Loucy (cell line): ENCODE data around the gene ADCY5.

Experiments used
- H2AFZ ChIP-seq: fragments of 200-600 bp; sonication (generic); 2 replicates; pipeline ENCODE4 v1.6.0; 2016; ENCODE audit warnings: antibody characterized with exemption, mild to moderate bottlenecking, low read length, moderate library complexity
- H3F3A ChIP-seq: fragments of 200-600 bp; 2 replicates; pipeline ENCODE4 v1.6.0; 2016; ENCODE audit warnings: antibody characterized with exemption, low read depth, mild to moderate bottlenecking
- H3K27me3 ChIP-seq: fragments of 200-600 bp; sonication (generic); 2 replicates; pipeline ENCODE4 v1.6.1; 2014; ENCODE audit warnings: low read length, mild to moderate bottlenecking; ENCODE audit not compliant: insufficient read depth, poor library complexity, severe bottlenecking
- H3K36me3 ChIP-seq: fragments of 200-600 bp; sonication (generic); 2 replicates; pipeline ENCODE4 v1.6.1; 2016; ENCODE audit warnings: low read length; ENCODE audit not compliant: insufficient read depth
- H3K4me1 ChIP-seq: fragments of 200-600 bp; sonication (generic); 2 replicates; pipeline ENCODE4 v1.5.1; 2014; ENCODE audit warnings: low read length, mild to moderate bottlenecking; ENCODE audit not compliant: insufficient read depth, poor library complexity, severe bottlenecking
- H3K4me2 ChIP-seq: fragments of 200-600 bp; sonication (generic); 2 replicates; pipeline ENCODE4 v1.6.0; 2014; ENCODE audit warnings: antibody characterized with exemption, low read length, low read depth, mild to moderate bottlenecking; ENCODE audit not compliant: poor library complexity, severe bottlenecking
- H3K4me3 ChIP-seq: fragments of 200-600 bp; sonication (generic); 2 replicates; pipeline ENCODE4 v1.5.1; 2014; ENCODE audit warnings: low read length, mild to moderate bottlenecking, mixed read lengths; ENCODE audit not compliant: poor library complexity, severe bottlenecking
- H3K79me2 ChIP-seq: fragments of 200-600 bp; sonication (generic); 2 replicates; pipeline ENCODE4 v1.6.1; 2014; ENCODE audit warnings: low read length; ENCODE audit not compliant: insufficient read depth
- H3K9ac ChIP-seq: fragments of 200-600 bp; sonication (generic); 2 replicates; pipeline ENCODE4 v1.6.0; 2014; ENCODE audit warnings: mild to moderate bottlenecking, low read depth, low read length, moderate library complexity; ENCODE audit not compliant: poor library complexity, severe bottlenecking
- H3K9me2 ChIP-seq: fragments of 200-600 bp; sonication (generic); replicated peaks from 2 replicates; pipeline ENCODE4 v1.6.1; 2016; ENCODE audit warnings: low read depth, low read length, mixed read lengths
- H3K9me3 ChIP-seq: fragments of 200-600 bp; sonication (generic); 2 replicates; pipeline ENCODE4 v1.6.1; 2014; ENCODE audit warnings: mild to moderate bottlenecking, antibody characterized with exemption, low read length, low read depth; ENCODE audit not compliant: insufficient read depth
- H4K20me1 ChIP-seq: fragments of 200-600 bp; sonication (generic); 2 replicates; pipeline ENCODE4 v1.6.0; 2014; ENCODE audit warnings: antibody characterized with exemption, low read length, mild to moderate bottlenecking; ENCODE audit not compliant: insufficient read depth, poor library complexity, severe bottlenecking
- CTCF ChIP-seq: fragments of 200-600 bp; sonication (generic); conservative IDR thresholded peaks from 2 replicates; pipeline ENCODE4 v1.5.1; 2014; ENCODE audit warnings: mild to moderate bottlenecking, antibody characterized with exemption, low read length
- EZH2phosphoT487 ChIP-seq: fragments of 200-600 bp; IDR thresholded peaks from 2 replicates; pipeline ENCODE4 v1.6.1; 2018; ENCODE audit warnings: antibody characterized with exemption, mild to moderate bottlenecking, moderate library complexity, borderline replicate concordance

Gene ADCY5

GRCh38 chr3:123342631-123343080 lies 106.2 kb downstream of the ADCY5 start:
- Histone ChIP-seq H3K4me1 (peaks cover 30% of the 10 kb centered on the region), H3K4me3 (no peak overlapping the region), H3K79me2 (no peaks in the 10 kb centered on the region), H2AFZ (no peak overlapping the region), H3K9me2 (no peaks in the 10 kb centered on the region), H3K9ac (no peak overlapping the region), H3K4me2 (no peak overlapping the region), H3K36me3 (no peaks in the 10 kb centered on the region), H3K27me3 (no peaks in the 10 kb centered on the region), H3F3A (no peaks in the 10 kb centered on the region), H3K9me3 (no peaks in the 10 kb centered on the region), H4K20me1 (no peaks in the 10 kb centered on the region)
- TF ChIP-seq EZH2phosphoT487 (no peak), CTCF (no peak)

GRCh38 chr3:123341871-123342630 lies 106.8 kb downstream of the ADCY5 start:
- H3K4me3 ChIP-seq: no peak overlapping the region
- no peak overlapping the region for H2AFZ ChIP-seq
- H3K4me2 ChIP-seq: no peak overlapping the region
- H3K27me3 ChIP-seq: no peaks in the 10 kb centered on the region
- no peak for TF ChIP-seq CTCF
- TF ChIP-seq EZH2phosphoT487: no peak
- H4K20me1 ChIP-seq: no peaks in the 10 kb centered on the region
- H3K4me1 ChIP-seq: peaks cover 31% of the 10 kb centered on the region
- no peaks in the 10 kb centered on the region for H3K36me3 ChIP-seq
- no peaks in the 10 kb centered on the region for H3F3A ChIP-seq
- no peak overlapping the region for H3K9ac ChIP-seq
- H3K79me2 ChIP-seq: no peaks in the 10 kb centered on the region
- no peaks in the 10 kb centered on the region for H3K9me2 ChIP-seq
- H3K9me3 ChIP-seq: no peaks in the 10 kb centered on the region

GRCh38 chr3:123340336-123340735 lies 108.6 kb downstream of the ADCY5 start:
- Histone ChIP-seq H2AFZ (no peak overlapping the region), H3F3A (no peaks in the 10 kb centered on the region), H3K9me2 (no peaks in the 10 kb centered on the region), H3K4me1 (peaks cover 48% of the 10 kb centered on the region), H3K9ac (no peak overlapping the region), H3K36me3 (no peaks in the 10 kb centered on the region), H3K4me2 (no peak overlapping the region), H4K20me1 (no peaks in the 10 kb centered on the region), H3K4me3 (no peak overlapping the region), H3K79me2 (no peaks in the 10 kb centered on the region), H3K9me3 (no peaks in the 10 kb centered on the region), H3K27me3 (no peaks in the 10 kb centered on the region)
- TF ChIP-seq CTCF (no peak), EZH2phosphoT487 (no peak)
